Measurements from ENCODE around the gene HOXA1.

- no peak for TF ChIP-seq CTCF (IDR thresholded peaks at IDR 0.05)
- no peak for TF ChIP-seq POLR2A (IDR thresholded peaks at IDR 0.05)
- TF ChIP-seq POLR2AphosphoS5 (IDR thresholded peaks at IDR 0.05), result no peak
- no peak for TF ChIP-seq EP300 (IDR thresholded peaks at IDR 0.05)
Observed at GRCh38 chr7:27064661-27065060, 31.1 kb downstream of the HOXA1 start.

Measured in stomach (tissue), 4 donors.